T-helper 2 cell treated with Interferon-gamma antibody and Interleukin-4, amounts not matched to agents 5 μg/mL and 100 μg/mL, for 36 hours (primary cell): ENCODE measurements around the gene ERCC6L2.

Experiments used
- DNase-seq: peaks from one replicate; pipeline ENCODE4 v3.0.0; 2021; ENCODE audit warnings: low spot score
- H3K27ac Mint-ChIP-seq: one replicate; pipeline ENCODE4 v1.8.0; 2021; ENCODE audit warnings: mild to moderate bottlenecking, mixed read lengths
- H3K27me3 Mint-ChIP-seq: one replicate; pipeline ENCODE4 v1.8.0; 2021; ENCODE audit warnings: low read depth, mixed read lengths
- H3K36me3 Mint-ChIP-seq: one replicate; pipeline ENCODE4 v1.8.0; 2021; ENCODE audit warnings: low read depth, mixed read lengths
- H3K4me1 Mint-ChIP-seq: one replicate; pipeline ENCODE4 v1.8.0; 2021; ENCODE audit warnings: low read depth, mixed read lengths
- H3K4me3 Mint-ChIP-seq: one replicate; pipeline ENCODE4 v1.8.0; 2022; ENCODE audit warnings: mild to moderate bottlenecking, moderate library complexity, mixed read lengths
- H3K9me3 Mint-ChIP-seq: one replicate; pipeline ENCODE4 v1.8.0; 2021; ENCODE audit warnings: mixed read lengths

ERCC6L2 gene

DNA sequence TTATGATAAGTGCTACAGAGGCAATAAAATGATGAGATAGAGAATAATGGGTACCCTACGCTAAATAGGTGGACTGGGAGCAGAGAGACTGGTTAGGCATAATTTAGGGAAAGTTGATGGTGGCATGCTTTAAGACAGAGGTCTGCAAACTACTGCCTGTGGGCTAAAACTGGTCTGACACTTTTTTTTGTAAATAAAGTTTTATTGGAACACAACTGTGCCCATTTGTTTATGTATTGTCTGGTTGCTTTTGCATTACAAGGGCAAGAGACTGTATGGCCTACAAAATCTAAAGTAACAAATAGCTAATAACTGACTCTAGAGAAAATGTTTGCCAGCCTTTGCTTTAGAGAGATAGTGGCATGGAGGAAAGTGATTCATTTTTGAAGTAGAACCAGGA is 2.5 kb downstream of the ERCC6L2 start:
- no peak overlapping the region for H3K4me3 Mint-ChIP-seq
- H3K9me3 Mint-ChIP-seq = peaks cover 4% of the 10 kb centered on the region
- DNase-seq = no peak
- peak overlapping the region; percentile 75 for H3K27ac Mint-ChIP-seq
- H3K4me1 Mint-ChIP-seq = peaks cover 39% of the 10 kb centered on the region
- H3K27me3 Mint-ChIP-seq = no peaks in the 10 kb centered on the region
- peaks cover 43% of the 10 kb centered on the region for H3K36me3 Mint-ChIP-seq

DNA sequence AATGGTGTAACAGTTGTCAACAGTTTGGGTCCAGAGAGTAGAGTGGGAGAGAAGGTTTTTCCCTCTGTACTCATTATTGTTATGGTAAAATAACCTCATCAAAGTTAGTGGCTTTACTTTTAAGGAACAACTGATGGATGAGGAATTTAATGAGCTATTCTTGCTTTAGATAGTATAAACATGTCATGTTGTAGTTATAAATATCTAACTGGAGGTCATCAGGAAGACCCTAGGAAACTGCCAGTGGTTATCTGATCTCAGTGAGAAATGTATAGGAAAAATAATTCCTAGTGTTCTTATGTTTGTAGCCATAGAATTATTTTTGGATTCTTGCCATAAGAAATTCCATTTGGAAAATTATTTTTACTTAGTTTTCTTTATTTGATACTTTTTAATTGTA is 4.1 kb downstream of the ERCC6L2 start:
- peaks cover 4% of the 10 kb centered on the region for H3K9me3 Mint-ChIP-seq

DNA sequence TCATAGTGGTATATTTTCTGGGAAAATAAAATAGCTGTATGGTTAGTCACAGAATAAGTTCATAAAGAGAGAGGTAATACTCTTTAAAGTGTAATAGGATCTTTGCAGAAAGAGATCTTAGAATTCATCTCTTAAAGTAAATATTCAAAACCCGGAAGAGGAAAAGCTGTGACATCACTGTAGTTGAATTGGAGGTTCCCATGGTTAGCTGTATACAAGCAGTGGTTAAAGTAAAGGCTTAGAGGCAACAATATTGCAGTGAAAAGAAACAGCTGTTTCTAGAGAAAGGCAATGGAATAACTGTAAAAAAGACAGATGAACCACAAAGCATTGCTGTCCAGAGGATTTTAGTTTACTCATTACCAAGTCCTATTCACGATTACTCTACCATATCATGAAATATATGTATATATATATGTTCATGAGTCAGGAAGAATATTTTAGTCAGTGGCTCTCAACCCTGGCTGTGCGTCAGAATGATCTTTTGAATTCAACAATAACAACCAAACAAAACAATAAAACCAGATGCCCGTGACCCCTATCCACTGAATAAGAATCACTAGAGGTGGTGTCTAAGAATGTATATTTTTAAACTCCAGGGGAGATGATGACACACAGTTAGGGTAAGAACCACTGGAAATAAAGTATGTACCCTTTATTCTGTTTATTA is 4.7 kb downstream of the ERCC6L2 start:
- Mint-ChIP-seq H3K4me1 (peaks cover 42% of the 10 kb centered on the region), H3K27ac (peak overlapping the region; percentile 55), H3K4me3 (no peak overlapping the region), H3K27me3 (no peaks in the 10 kb centered on the region), H3K9me3 (peaks cover 4% of the 10 kb centered on the region), H3K36me3 (peaks cover 44% of the 10 kb centered on the region)
- DNase-seq = no peak

More for the DNA sequence above, 4.1 kb downstream of the ERCC6L2 start:
- no peak for DNase-seq
- H3K27ac Mint-ChIP-seq = no peak overlapping the region
- H3K27me3 Mint-ChIP-seq = no peaks in the 10 kb centered on the region
- H3K4me3 Mint-ChIP-seq = no peak overlapping the region
- peaks cover 42% of the 10 kb centered on the region for H3K4me1 Mint-ChIP-seq
- H3K36me3 Mint-ChIP-seq = peaks cover 42% of the 10 kb centered on the region

DNA sequence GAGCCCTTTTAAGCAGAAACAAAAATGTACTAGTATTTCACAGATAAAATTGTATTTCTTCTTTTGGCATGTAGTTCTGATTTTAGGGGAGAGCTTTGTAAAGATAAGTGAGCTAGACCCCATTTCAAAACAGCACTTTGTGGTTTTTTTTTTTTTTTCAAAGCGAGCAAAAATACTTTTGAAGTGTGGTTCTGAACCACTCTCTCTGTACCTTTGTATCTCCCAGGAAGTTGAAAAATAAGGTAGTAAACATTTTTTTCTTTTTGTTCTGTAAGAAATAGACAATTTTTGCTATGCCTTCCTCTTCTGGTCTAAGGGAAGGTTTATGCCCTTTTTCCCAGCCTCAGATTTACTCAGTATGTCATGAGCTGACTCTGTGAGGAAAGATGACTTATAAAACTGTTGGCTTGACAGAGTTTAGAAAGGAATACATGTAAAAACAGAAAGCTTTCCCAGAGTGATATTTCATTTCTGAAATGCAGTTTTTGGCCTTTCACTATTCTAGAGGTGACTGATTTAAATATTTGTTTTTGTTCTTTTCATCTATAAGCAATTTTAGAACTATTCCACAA is 12.5 kb downstream of the ERCC6L2 start:
- Mint-ChIP-seq H3K27me3 (no peaks in the 10 kb centered on the region), H3K4me1 (peaks cover 45% of the 10 kb centered on the region), H3K9me3 (peaks cover 5% of the 10 kb centered on the region), H3K36me3 (peaks cover 52% of the 10 kb centered on the region), H3K27ac (peak overlapping the region; percentile 72), H3K4me3 (peak overlapping the region; percentile 70)
- no peak for DNase-seq

DNA sequence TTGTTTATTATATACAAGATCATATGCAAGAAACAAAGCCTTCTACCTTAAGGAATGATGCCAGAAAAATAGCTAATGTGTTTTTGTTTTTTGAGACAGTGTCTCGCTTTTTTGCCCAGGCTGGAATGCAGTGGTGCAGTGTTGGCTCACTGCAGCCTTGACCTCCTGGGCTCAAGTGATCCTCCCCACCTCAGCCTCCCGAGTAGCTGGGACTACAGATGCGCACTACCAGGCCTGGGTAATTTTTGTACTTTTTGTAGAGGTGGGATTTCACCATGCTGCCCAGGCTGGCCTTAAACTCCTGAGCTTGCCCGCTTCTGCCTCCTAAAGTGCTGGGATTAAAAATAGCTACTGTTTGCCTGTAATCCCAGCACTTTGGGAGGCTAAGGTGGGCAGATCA is 15.1 kb downstream of the ERCC6L2 start:
- peaks cover 47% of the 10 kb centered on the region for H3K36me3 Mint-ChIP-seq
- DNase-seq = no peak
- H3K4me3 Mint-ChIP-seq = no peak overlapping the region
- peaks cover 35% of the 10 kb centered on the region for H3K4me1 Mint-ChIP-seq
- H3K27me3 Mint-ChIP-seq = no peaks in the 10 kb centered on the region
- H3K9me3 Mint-ChIP-seq = peaks cover 15% of the 10 kb centered on the region
- H3K27ac Mint-ChIP-seq = no peak overlapping the region

DNA sequence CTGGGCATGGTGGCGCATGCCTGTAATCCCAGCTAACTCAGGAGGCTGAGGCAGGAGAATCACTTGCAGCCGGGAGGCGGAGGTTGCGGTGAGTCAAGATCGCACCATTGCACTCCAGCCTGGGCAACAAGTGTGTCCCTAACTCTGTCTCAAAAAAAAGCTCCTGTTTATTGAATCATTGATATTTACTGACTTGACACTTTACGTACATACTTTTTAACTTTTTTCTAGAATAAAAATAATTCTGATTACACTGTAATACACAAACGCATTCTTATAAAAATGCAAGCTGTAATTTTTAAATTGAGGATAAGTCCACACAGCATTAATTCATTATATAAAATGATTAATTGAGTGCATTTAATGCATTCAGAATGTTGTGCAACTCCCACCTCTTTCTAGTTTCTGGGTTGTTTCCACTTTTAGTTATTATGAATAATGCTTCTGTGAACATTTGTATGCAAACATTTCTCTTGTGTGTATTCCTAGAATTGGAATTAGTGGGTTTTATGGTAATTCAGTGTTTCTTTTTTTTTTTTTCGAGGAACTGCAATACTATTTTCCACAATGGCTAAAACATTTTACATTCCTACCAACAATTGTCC is 15.7 kb downstream of the ERCC6L2 start:
- H3K36me3 Mint-ChIP-seq = peaks cover 46% of the 10 kb centered on the region
- H3K27ac Mint-ChIP-seq = no peak overlapping the region
- no peak for DNase-seq
- no peak overlapping the region for H3K4me3 Mint-ChIP-seq
- no peaks in the 10 kb centered on the region for H3K27me3 Mint-ChIP-seq
- H3K4me1 Mint-ChIP-seq = peaks cover 36% of the 10 kb centered on the region
- H3K9me3 Mint-ChIP-seq = peaks cover 19% of the 10 kb centered on the region

DNA sequence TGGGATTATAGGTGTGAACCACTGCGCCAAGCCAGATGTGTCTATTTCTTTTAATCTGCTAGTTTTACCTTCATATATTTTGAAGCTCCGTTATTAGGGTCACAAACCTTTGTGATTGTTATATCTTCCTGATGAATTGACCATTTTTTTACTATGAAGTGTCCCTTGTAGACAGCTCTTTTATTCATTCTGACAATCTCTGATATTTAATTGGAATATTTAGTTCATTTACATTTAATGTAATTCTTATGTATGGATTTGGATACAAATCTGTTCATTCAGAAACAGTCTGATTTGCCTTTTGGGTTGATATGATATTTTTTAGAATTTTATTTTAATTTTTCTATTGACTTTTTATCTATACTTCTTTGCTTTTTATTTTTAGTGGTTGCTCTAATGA is 17.2 kb downstream of the ERCC6L2 start:
- Mint-ChIP-seq H3K27ac (no peak overlapping the region), H3K4me1 (peaks cover 36% of the 10 kb centered on the region), H3K27me3 (no peaks in the 10 kb centered on the region), H3K36me3 (peaks cover 44% of the 10 kb centered on the region), H3K4me3 (no peak overlapping the region), H3K9me3 (peaks cover 25% of the 10 kb centered on the region)
- DNase-seq = no peak

DNA sequence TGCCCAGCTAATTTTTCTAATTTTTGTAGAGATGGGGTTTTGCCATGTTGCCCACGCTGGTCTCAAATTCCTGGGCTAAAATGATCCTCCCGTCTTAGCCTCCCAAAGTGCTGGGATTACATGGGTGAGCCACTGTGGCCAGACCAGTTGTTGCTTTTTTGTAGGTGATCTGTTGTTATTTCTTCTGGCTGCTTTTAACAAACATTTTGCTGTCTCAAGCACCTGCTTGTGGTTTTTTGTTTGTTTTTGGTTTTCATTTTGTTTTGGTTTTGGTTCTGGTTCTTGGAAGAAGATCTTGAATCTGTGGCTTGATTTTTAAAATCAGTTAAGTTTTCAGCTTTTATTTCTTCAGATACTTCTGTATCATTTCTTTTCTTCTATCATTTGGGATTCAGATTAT is 21.1 kb downstream of the ERCC6L2 start:
- no peak for DNase-seq
- peak overlapping the region; percentile 37 for H3K4me3 Mint-ChIP-seq
- peaks cover 20% of the 10 kb centered on the region for H3K4me1 Mint-ChIP-seq
- H3K27me3 Mint-ChIP-seq = no peaks in the 10 kb centered on the region
- H3K27ac Mint-ChIP-seq = peak overlapping the region; percentile 64
- peaks cover 25% of the 10 kb centered on the region for H3K9me3 Mint-ChIP-seq
- H3K36me3 Mint-ChIP-seq = peaks cover 46% of the 10 kb centered on the region

DNA sequence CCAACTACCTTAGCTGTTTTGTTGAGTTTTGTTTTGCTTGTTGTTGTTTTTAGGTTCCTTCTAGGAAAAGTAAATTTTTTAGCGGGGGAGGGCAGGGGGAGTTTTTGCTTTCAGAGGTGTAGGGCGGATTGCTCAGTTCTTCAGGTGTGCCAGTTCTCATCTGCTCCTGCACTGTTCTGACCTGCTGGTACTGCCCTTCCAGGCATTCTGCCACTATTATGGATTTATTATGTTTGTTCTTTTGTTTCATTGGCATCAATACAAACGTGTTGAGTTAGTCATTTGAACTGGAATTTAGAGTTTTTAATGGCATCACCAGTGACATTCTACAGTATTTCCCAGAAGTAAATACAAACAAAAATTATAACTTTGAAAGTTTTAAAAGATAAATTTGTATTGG is 26.0 kb downstream of the ERCC6L2 start:
- H3K36me3 Mint-ChIP-seq = peaks cover 15% of the 10 kb centered on the region
- no peak for DNase-seq
- H3K27me3 Mint-ChIP-seq = no peaks in the 10 kb centered on the region
- H3K27ac Mint-ChIP-seq = no peak overlapping the region
- H3K9me3 Mint-ChIP-seq = peaks cover 3% of the 10 kb centered on the region
- no peak overlapping the region for H3K4me3 Mint-ChIP-seq
- peaks cover 15% of the 10 kb centered on the region for H3K4me1 Mint-ChIP-seq

DNA sequence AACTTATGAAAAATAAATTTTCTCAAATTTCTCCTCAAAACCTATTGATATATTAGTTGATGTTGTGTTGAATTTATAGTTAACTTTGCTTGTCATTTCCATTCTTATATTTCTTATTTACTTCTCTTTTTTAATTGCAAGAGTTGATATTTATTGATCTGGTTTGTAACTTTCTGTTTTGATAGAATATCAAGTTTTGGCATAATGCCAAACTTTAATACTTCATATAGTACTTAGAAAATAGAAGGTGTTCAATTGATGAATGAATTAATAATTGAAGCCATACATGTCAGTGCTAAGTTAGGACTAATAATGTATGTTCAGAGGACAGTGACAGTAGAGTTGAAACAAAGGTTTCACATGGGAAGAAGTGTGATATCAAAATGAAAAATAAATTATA is 27.9 kb downstream of the ERCC6L2 start:
- H3K27ac Mint-ChIP-seq = no peak overlapping the region
- no peaks in the 10 kb centered on the region for H3K9me3 Mint-ChIP-seq
- H3K27me3 Mint-ChIP-seq = no peaks in the 10 kb centered on the region
- peaks cover 14% of the 10 kb centered on the region for H3K4me1 Mint-ChIP-seq
- peaks cover 10% of the 10 kb centered on the region for H3K36me3 Mint-ChIP-seq
- no peak overlapping the region for H3K4me3 Mint-ChIP-seq
- DNase-seq = no peak

DNA sequence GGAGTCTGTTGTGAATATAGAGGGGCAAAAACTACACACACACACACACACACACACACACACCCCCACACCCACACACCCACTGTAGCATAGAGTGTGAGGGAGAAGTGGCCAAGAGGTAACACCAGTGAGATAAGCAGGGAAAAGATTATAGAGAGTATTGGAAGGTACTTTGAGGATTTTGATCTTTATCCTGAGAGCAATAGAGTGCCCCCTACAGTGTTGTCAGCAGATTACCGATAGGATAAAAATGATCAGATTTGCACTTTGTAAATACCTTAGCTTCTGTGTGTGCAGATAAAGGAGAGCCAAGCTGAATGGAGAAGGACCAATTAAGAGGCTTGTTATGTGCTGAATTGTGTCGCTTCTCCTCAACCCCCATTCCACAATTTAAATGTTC is 32.3 kb downstream of the ERCC6L2 start:
- no peaks in the 10 kb centered on the region for H3K9me3 Mint-ChIP-seq
- no peak overlapping the region for H3K27ac Mint-ChIP-seq
- DNase-seq = no peak
- peaks cover 12% of the 10 kb centered on the region for H3K4me1 Mint-ChIP-seq
- H3K27me3 Mint-ChIP-seq = no peaks in the 10 kb centered on the region
- peaks cover 18% of the 10 kb centered on the region for H3K36me3 Mint-ChIP-seq
- no peak overlapping the region for H3K4me3 Mint-ChIP-seq

DNA sequence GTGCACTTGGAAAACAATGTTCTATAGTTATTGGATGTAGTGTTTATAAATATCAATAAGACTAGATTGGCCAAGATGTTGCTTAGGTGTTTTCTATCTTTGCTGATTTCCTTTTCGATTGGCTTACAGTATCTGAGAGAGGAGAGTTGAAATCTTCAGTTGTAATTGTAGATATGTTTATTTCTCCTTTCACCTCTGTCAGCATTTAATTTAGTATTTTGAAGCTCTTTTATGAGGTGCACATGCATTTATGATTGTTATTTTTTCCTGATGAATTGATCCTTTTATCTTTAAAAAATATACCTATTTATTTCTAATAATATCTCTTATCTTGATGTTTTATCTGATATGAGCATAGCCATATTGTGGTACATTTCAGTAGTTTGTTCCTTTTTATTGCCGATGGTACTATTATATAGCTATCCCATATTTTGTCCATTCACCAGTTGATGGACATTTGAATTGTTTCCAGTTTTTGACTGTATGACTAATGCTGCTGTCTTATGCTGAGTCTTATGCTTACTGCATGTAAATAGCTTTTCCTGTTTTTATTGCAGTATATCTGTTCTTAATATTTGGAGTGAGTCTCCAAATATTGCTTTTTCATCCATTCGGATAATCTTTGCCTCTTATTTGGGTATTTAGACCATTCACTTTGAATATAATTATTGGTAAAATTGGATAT is 34.7 kb downstream of the ERCC6L2 start:
- DNase-seq = no peak
- H3K27ac Mint-ChIP-seq = no peak overlapping the region
- peaks cover 12% of the 10 kb centered on the region for H3K4me1 Mint-ChIP-seq
- no peaks in the 10 kb centered on the region for H3K9me3 Mint-ChIP-seq
- no peak overlapping the region for H3K4me3 Mint-ChIP-seq
- H3K27me3 Mint-ChIP-seq = no peaks in the 10 kb centered on the region
- peaks cover 26% of the 10 kb centered on the region for H3K36me3 Mint-ChIP-seq

DNA sequence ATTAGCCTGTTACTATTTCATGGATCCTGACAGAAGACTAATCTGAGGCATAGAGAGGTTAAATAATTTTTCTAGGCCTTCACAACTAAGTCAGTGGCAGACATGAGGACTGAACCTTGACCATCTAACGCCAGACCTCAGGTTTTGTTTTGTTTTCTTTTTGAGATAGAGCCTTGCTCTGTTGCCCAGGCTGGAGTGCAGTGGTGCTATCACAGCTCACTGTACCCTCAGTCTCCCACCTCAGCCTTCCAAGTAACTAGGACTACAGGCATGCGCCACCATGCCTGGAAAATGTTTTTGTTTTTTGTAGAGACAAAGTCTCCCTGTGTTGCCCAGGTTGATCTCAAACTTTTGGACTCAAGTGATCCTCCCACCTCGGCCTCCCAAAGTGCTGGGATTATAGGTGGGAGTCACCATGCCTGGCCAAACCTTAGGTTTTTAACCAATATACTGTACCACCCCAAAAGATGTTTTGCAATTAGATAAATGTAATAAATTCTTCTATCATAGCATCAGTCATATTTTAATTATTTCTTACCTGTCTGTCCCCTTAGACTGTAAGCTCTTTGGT is 35.4 kb downstream of the ERCC6L2 start:
- peaks cover 28% of the 10 kb centered on the region for H3K36me3 Mint-ChIP-seq
- H3K9me3 Mint-ChIP-seq = no peaks in the 10 kb centered on the region
- H3K4me1 Mint-ChIP-seq = peaks cover 11% of the 10 kb centered on the region

DNA sequence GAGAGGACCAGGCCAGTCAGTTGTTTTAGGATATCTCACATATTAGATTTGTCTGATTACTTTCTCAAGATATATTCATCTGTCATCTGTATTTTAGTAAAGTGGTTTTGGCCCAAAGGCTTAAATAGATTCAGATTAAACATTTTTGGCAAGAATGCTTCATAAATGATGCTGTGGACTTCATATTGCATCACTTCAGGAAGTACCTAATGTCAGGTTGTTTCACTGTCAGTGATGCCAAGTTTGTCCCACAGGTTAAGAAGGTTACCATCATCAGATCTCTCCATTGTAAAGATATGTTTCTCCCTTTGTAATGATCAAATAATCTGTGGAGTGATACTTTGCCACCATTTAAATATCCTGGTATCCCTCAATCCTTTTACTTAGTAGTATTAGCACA is 37.3 kb downstream of the ERCC6L2 start:
- DNase-seq = no peak
- Mint-ChIP-seq H3K4me3 (no peak overlapping the region), H3K27ac (no peak overlapping the region), H3K9me3 (no peaks in the 10 kb centered on the region), H3K36me3 (peaks cover 46% of the 10 kb centered on the region), H3K27me3 (no peaks in the 10 kb centered on the region), H3K4me1 (peaks cover 4% of the 10 kb centered on the region)

More for the DNA sequence above, 35.4 kb downstream of the ERCC6L2 start:
- no peak overlapping the region for H3K27ac Mint-ChIP-seq
- DNase-seq = no peak
- no peak overlapping the region for H3K4me3 Mint-ChIP-seq
- H3K27me3 Mint-ChIP-seq = no peaks in the 10 kb centered on the region
